ENCODE measurements around the gene RNASE9. TPM values are rescaled to one million over a fixed set of nuclear protein-coding genes. Genes with fewer than 3 reads are reported as not detected.
"Not testable (repeated sequence)": the region's sequence is repeated elsewhere in the genome, so short reads cannot be mapped to it uniquely, and the experiment has no call there.

The RNASE9 gene
- total RNA-seq, 2 experiments from 2014 or later = not detected

DNA sequence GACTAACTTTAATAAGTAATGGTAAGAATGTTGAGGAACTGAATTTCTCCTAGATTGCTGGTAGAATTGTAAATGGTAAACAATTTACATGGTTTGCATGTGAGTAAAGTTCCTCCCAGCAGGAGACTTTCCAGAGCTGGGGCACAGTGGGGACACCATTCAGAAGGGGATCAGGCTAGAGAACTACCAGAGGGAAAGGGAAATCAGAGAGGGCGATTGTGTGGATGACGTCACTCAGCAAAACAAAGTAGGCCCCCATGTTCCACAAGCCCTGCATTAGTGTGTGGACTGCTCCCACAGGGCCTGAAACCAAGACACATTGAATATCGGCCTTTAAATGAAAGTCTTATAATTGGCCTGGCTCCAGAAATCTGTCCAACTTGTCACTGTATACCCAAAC lies 17.5 kb upstream of the RNASE9 start:
- TF ChIP-seq, protein P1, sequence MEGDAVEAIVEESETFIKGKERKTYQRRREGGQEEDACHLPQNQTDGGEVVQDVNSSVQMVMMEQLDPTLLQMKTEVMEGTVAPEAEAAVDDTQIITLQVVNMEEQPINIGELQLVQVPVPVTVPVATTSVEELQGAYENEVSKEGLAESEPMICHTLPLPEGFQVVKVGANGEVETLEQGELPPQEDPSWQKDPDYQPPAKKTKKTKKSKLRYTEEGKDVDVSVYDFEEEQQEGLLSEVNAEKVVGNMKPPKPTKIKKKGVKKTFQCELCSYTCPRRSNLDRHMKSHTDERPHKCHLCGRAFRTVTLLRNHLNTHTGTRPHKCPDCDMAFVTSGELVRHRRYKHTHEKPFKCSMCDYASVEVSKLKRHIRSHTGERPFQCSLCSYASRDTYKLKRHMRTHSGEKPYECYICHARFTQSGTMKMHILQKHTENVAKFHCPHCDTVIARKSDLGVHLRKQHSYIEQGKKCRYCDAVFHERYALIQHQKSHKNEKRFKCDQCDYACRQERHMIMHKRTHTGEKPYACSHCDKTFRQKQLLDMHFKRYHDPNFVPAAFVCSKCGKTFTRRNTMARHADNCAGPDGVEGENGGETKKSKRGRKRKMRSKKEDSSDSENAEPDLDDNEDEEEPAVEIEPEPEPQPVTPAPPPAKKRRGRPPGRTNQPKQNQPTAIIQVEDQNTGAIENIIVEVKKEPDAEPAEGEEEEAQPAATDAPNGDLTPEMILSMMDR (IDR thresholded peaks at IDR 0.05) = no peak
- Mint-ChIP-seq H3K27me3 (no peaks in the 10 kb centered on the region), H3K27ac (no peak overlapping the region), H3K4me3 (no peak overlapping the region), H3K36me3 (ENCODE audit: low read depth) (no peaks in the 10 kb centered on the region), H3K4me1 (ENCODE audit: low read depth) (no peaks in the 10 kb centered on the region), H3K9me3 (no peaks in the 10 kb centered on the region)
- intact Hi-C loops (cut with DNase I, micrococcal nuclease) = no loop called here
- H3K27me3 ChIP-seq (ENCODE audit: control insufficient read depth in 1 of 2, insufficient read depth in 2 of 2, low read length in 2 of 2) = no peaks in the 10 kb centered on the region
- no peak overlapping the region for H3K27ac ChIP-seq (ENCODE audit: low read depth in 1 of 2, low read length in 2 of 2)
- DNase-seq (no peak), ATAC-seq (ENCODE audit: poor library complexity) (no peak)
- H3K4me1 ChIP-seq (ENCODE audit: insufficient read depth, low read length) = no peaks in the 10 kb centered on the region
- H3K36me3 ChIP-seq (ENCODE audit: insufficient read depth, low read length) = no peaks in the 10 kb centered on the region
- no peaks in the 10 kb centered on the region for H3K9me3 ChIP-seq (ENCODE audit: control insufficient read depth in 1 of 2, insufficient read depth in 1 of 2, low read length in 2 of 2)
- H3K4me3 ChIP-seq (ENCODE audit: low read length) = no peak overlapping the region
- ChIA-PET POLR2A (no interaction called here), CTCF (no interaction called here)

DNA sequence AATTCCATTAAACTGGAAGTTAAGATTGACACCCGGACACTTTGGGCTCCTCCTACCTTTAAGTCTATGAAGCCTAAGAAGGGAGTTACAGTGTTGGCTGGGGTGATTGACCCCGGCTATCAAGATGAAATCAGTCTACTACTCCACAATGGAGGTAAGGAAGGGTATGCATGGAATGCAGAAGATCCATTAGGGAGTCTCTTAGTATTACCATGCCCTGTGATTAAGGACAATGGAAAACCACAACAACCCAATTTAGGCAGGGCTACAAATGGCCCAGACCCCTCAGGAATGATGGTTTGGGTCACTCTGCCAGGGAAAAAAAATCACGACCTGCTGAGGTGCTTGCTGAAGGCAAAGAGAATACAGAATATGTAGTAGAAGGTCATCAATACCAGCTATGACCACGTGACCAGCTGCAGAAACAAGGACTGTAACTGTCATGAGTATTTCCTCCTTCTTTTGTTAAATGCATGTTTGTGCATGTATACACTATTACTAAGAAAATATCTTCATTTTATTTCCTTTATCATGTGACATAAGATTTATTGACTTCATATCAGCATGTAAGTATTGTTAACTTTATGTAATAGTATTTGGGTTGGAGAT lies 11.6 kb upstream of the RNASE9 start:
- H3K4me1 Mint-ChIP-seq (ENCODE audit: low read depth); H3K27ac ChIP-seq (ENCODE audit: low read depth in 1 of 2, low read length in 2 of 2); CTCF ChIA-PET; H3K4me1 ChIP-seq (ENCODE audit: insufficient read depth, low read length); H3K27me3 Mint-ChIP-seq; H3K27me3 ChIP-seq (ENCODE audit: control insufficient read depth in 1 of 2, insufficient read depth in 2 of 2, low read length in 2 of 2); H3K9me3 Mint-ChIP-seq; H3K27ac Mint-ChIP-seq; H3K4me3 Mint-ChIP-seq; H3K4me3 ChIP-seq (ENCODE audit: low read length); H3K36me3 ChIP-seq (ENCODE audit: insufficient read depth, low read length); H3K36me3 Mint-ChIP-seq (ENCODE audit: low read depth); DNase-seq; POLR2A ChIA-PET; intact Hi-C loops (cut with DNase I, micrococcal nuclease); ATAC-seq (ENCODE audit: poor library complexity): not testable (repeated sequence)
- H3K9me3 ChIP-seq (ENCODE audit: control insufficient read depth in 1 of 2, insufficient read depth in 1 of 2, low read length in 2 of 2) = peaks cover 0 to 10% of the 10 kb centered on the region in 2 experiments

DNA sequence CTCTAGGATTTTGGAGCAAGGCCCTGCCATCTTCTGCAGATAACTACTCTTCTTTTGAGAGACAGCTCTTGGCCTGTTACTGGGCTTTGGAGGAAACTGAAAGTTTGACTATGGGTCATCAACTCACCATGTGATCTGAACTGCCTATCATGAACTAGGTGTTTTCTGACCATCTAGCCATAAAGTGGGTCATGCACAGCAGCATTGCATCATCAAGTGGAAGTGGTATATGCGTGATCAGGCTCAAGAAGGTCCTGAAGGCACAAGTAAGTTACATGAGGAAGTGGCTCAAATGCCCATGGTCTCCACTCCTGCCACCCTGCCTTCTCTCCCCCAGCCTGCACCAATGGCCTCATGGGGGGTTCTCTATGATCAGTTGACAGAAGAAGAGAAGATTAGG lies 9.9 kb upstream of the RNASE9 start:
- DNase-seq = peak in 1 of 14 experiments; percentile 4
- H3K4me3 ChIP-seq (ENCODE audit: low read length); H3K36me3 ChIP-seq (ENCODE audit: insufficient read depth, low read length); intact Hi-C loops (cut with DNase I, micrococcal nuclease); H3K36me3 Mint-ChIP-seq (ENCODE audit: low read depth); CTCF ChIA-PET; H3K27ac ChIP-seq (ENCODE audit: low read depth in 1 of 2, low read length in 2 of 2); H3K4me3 Mint-ChIP-seq; ATAC-seq (ENCODE audit: poor library complexity); H3K4me1 ChIP-seq (ENCODE audit: insufficient read depth, low read length); H3K27me3 ChIP-seq (ENCODE audit: control insufficient read depth in 1 of 2, insufficient read depth in 2 of 2, low read length in 2 of 2); H3K9me3 Mint-ChIP-seq; H3K27ac Mint-ChIP-seq; H3K27me3 Mint-ChIP-seq; POLR2A ChIA-PET: not testable (repeated sequence)
- peaks cover 16% of the 10 kb centered on the region for H3K4me1 Mint-ChIP-seq (ENCODE audit: low read depth)
- H3K9me3 ChIP-seq (ENCODE audit: control insufficient read depth in 1 of 2, insufficient read depth in 1 of 2, low read length in 2 of 2) = peaks cover 0 to 10% of the 10 kb centered on the region in 2 experiments

DNA sequence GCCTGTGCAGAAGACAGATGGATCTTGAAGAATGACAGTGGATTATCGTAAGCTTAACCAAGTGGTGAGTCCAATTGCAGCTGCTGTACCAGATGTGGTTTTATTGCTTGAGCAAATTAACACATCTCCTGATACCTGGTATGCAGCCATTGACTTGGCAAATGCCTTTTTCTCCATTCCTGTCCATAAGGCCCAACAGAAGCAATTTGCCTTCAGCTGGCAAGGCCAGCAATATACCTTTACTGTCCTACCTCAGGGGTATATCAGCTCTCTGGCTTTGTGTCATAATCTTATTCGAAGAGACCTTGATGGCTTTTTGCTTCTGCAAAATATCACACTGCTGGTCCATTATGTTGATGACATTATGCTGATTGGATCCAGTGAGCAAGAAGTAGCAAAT lies 9.0 kb upstream of the RNASE9 start:
- H3K4me3 ChIP-seq (ENCODE audit: low read length); H3K27ac ChIP-seq (ENCODE audit: low read depth in 1 of 2, low read length in 2 of 2); CTCF ChIA-PET; H3K36me3 Mint-ChIP-seq (ENCODE audit: low read depth); H3K27me3 Mint-ChIP-seq; POLR2A ChIA-PET; ATAC-seq (ENCODE audit: poor library complexity); H3K4me1 ChIP-seq (ENCODE audit: insufficient read depth, low read length); H3K4me3 Mint-ChIP-seq; H3K27me3 ChIP-seq (ENCODE audit: control insufficient read depth in 1 of 2, insufficient read depth in 2 of 2, low read length in 2 of 2); H3K36me3 ChIP-seq (ENCODE audit: insufficient read depth, low read length); H3K27ac Mint-ChIP-seq; H3K9me3 Mint-ChIP-seq; intact Hi-C loops (cut with DNase I, micrococcal nuclease); DNase-seq: not testable (repeated sequence)
- H3K4me1 Mint-ChIP-seq (ENCODE audit: low read depth) = peaks cover 16% of the 10 kb centered on the region
- H3K9me3 ChIP-seq (ENCODE audit: control insufficient read depth in 1 of 2, insufficient read depth in 1 of 2, low read length in 2 of 2) = peaks cover 0 to 10% of the 10 kb centered on the region in 2 experiments
